GM19438 (cell line): ENCODE data around the gene AIM2.
"Not testable (repeated sequence)": the region's sequence is repeated elsewhere in the genome, so short reads cannot be mapped to it uniquely, and the experiment has no call there.

Experiments
- ATAC-seq: cut with Tn5 transposase; IDR thresholded peaks from one replicate; pipeline ENCODE4 v1.9.1; 2021; ENCODE audit warnings: low read depth; ENCODE audit not compliant: unreplicated experiment

Gene AIM2

GRCh38 chr1:159076438-159077119 lies at the start of gene AIM2:
AIM2 (minus strand) TSS chr1:159076766; CDS start chr1:159073499, 3,267 bp downstream.
- ATAC-seq: peak; percentile 88

GRCh38 chr1:159123587-159123986 lies 47.0 kb upstream of the AIM2 start:
- no peak for ATAC-seq

- peak; percentile 76 for ATAC-seq
Observed at GRCh38 chr1:159122005-159122621, 45.5 kb upstream of the AIM2 start.

- ATAC-seq: peak; percentile 83
Observed at GRCh38 chr1:159121526-159121925, 45.0 kb upstream of the AIM2 start.

- no peak for ATAC-seq
Observed at GRCh38 chr1:159120317-159120716, 43.8 kb upstream of the AIM2 start.

GRCh38 chr1:159113596-159114433 lies 37.2 kb upstream of the AIM2 start:
- ATAC-seq: no peak

GRCh38 chr1:159103021-159103420 lies 26.5 kb upstream of the AIM2 start:
- ATAC-seq: not testable (repeated sequence)

- no peak for ATAC-seq
Observed at GRCh38 chr1:159100589-159100988, 24.0 kb upstream of the AIM2 start.

GRCh38 chr1:159098596-159098995 lies 22.0 kb upstream of the AIM2 start:
- no peak for ATAC-seq

GRCh38 chr1:159092036-159092760 lies 15.6 kb upstream of the AIM2 start:
- ATAC-seq: no peak

- ATAC-seq: no peak
Observed at GRCh38 chr1:159091607-159092031, 15.1 kb upstream of the AIM2 start.

GRCh38 chr1:159091180-159091560 lies 14.6 kb upstream of the AIM2 start:
- ATAC-seq: no peak

- ATAC-seq: no peak
Observed at GRCh38 chr1:159090286-159091179, 14.0 kb upstream of the AIM2 start.

- ATAC-seq: no peak
Observed at GRCh38 chr1:159089184-159089791, 12.7 kb upstream of the AIM2 start.

- ATAC-seq: no peak
Observed at GRCh38 chr1:159088546-159089183, 12.1 kb upstream of the AIM2 start.

GRCh38 chr1:159088050-159088449 lies 11.5 kb upstream of the AIM2 start:
- no peak for ATAC-seq

- ATAC-seq: no peak
Observed at GRCh38 chr1:159084867-159085266, 8.3 kb upstream of the AIM2 start.

- no peak for ATAC-seq
Observed at GRCh38 chr1:159084152-159084551, 7.6 kb upstream of the AIM2 start.

GRCh38 chr1:159083013-159083412 lies 6.4 kb upstream of the AIM2 start:
- ATAC-seq: no peak
